K562 (cell line): ENCODE data around the gene MAGI3. TPM values are rescaled to one million over a fixed set of nuclear protein-coding genes. Genes with fewer than 3 reads are reported as not detected.

Experiments
- CREM ChIP-seq: IDR thresholded peaks from 2 replicates; pipeline ENCODE4 v1.6.1; 2014; ENCODE audit warnings: antibody characterized with exemption, low read depth
- DPF2 ChIP-seq: fragments of 450-650 bp; IDR thresholded peaks from 2 replicates; pipeline ENCODE4 v1.6.1; 2016
- FOXJ2 ChIP-seq: fragments of 200-800 bp; sonication (Bioruptor generic); IDR thresholded peaks from 2 replicates; pipeline ENCODE4 v1.6.1; 2016; ENCODE audit warnings: missing genetic modification characterization, missing compliant biosample characterization
- FOXM1 ChIP-seq, 2 experiments: fragments of 450-650 bp in 1 of 2; sonication (generic) in 1 of 2; formaldehyde crosslinking in 1 of 2; IDR thresholded peaks; 2 replicates each; pipeline versions ENCODE4 v1.6.1 to v1.9.0; 2017 to 2022; ENCODE audit warnings: low read depth in 2 of 2, mild to moderate bottlenecking in 2 of 2, missing genetic modification reagents in 1 of 2, moderate library complexity in 1 of 2
- NFIC ChIP-seq: fragments of 450-650 bp; IDR thresholded peaks from 2 replicates; pipeline ENCODE4 v1.6.1; 2017; ENCODE audit warnings: mild to moderate bottlenecking, inconsistent platforms
- PML ChIP-seq: IDR thresholded peaks from 2 replicates; pipeline ENCODE4 v1.6.1; 2012; ENCODE audit warnings: low read length, inconsistent platforms
- POLR2AphosphoS5 ChIP-seq: IDR thresholded peaks from 2 replicates; pipeline ENCODE4 v1.6.1; 2011; ENCODE audit warnings: mild to moderate bottlenecking, low read depth, low read length, moderate library complexity; ENCODE audit not compliant: control insufficient read depth, insufficient read depth
- SETDB1 ChIP-seq: IDR thresholded peaks from one replicate; pipeline ENCODE4 v1.6.1; 2012; ENCODE audit warnings: low read length, control low read depth, inconsistent platforms
- SMAD4 ChIP-seq: fragments of 250-450 bp; sonication (Bioruptor Pico); conservative IDR thresholded peaks from 2 replicates; pipeline ENCODE4 v1.8.0; 2021; ENCODE audit warnings: inconsistent platforms, mild to moderate bottlenecking, moderate library complexity
- SMARCA4 ChIP-seq: fragments of 450-650 bp; IDR thresholded peaks from 2 replicates; pipeline ENCODE4 v1.6.1; 2016
- STAT5A ChIP-seq: IDR thresholded peaks from 2 replicates; pipeline ENCODE4 v1.6.1; 2012; ENCODE audit warnings: low read length, inconsistent platforms, borderline replicate concordance
- TCF3 ChIP-seq: sonication (generic); formaldehyde crosslinking; IDR thresholded peaks from 2 replicates; pipeline ENCODE4 v1.4.0; 2020; ENCODE audit warnings: mild to moderate bottlenecking, missing genetic modification reagents
- TRIM24 ChIP-seq, 2 experiments: fragments of 450-650 bp; IDR thresholded peaks; 2 replicates each; pipeline ENCODE4 v1.6.1; 2016
- UBTF ChIP-seq, 2 experiments: IDR thresholded peaks; 2 replicates each; pipeline ENCODE4 v1.6.1; 2012; ENCODE audit warnings: improper control_type of control experiment in 2 of 2, low read depth in 2 of 2, low read length in 2 of 2, borderline replicate concordance in 1 of 2
- ZMIZ1 ChIP-seq, 2 experiments: fragments of 150-350 bp in 1 of 2; IDR thresholded peaks; 2 replicates each; pipeline ENCODE4 v1.6.1; 2012 to 2016; ENCODE audit warnings: low read depth in 2 of 2, low read length in 2 of 2, mild to moderate bottlenecking in 1 of 2, moderate library complexity in 1 of 2
- ZNF133 ChIP-seq: fragments of 250-450 bp; sonication (Bioruptor Pico); IDR thresholded peaks from 2 replicates; pipeline ENCODE4 v1.4.0; 2020; ENCODE audit warnings: mild to moderate bottlenecking
- ZNF586 ChIP-seq: fragments of 450-650 bp; formaldehyde crosslinking; conservative IDR thresholded peaks from 2 replicates; pipeline ENCODE4 v1.4.0; 2020; ENCODE audit warnings: mild to moderate bottlenecking, moderate library complexity
- polyA plus RNA-seq, 8 experiments: library from polyadenylated mRNA; depleted of rRNA in 4 of 8; stranded (reverse) in 5 of 8; unstranded in 3 of 8; fragments of >200 nt; fragmentation: Nextera tagmentation in 2 of 8; fragmentation: Illumina TruSeq in 1 of 8; extraction: Ambion mirVana in 2 of 8; extraction: Trizol in 1 of 8; gene quantifications; 2 replicates each; pipeline versions ENCODE4 v1.2.1 to v1.2.3, GENCODE V29; 2011 to 2014; ENCODE audit warnings: inconsistent platforms in 1 of 8, missing spikeins in 1 of 8
- total RNA-seq, 7 experiments: library from RNA; depleted of rRNA in 6 of 7; stranded (reverse); fragments of >200 nt in 6 of 7; fragmentation: Illumina TruSeq in 2 of 7; extraction: Trizol in 2 of 7; gene quantifications; 2 replicates each; pipeline versions ENCODE4 v1.2.1 to v1.2.3, GENCODE V29; 2011 to 2021; ENCODE audit warnings: low replicate concordance in 1 of 7

The MAGI3 gene
- total and polyA plus RNA-seq, 9 of the 15 experiments (the other 6 are each of a cell fraction or from before 2014, with no cell fraction given), result 1.0 to 8.6 (median 5.5) TPM

GRCh38 chr1:113676524-113676923 is 286.2 kb downstream of the MAGI3 start (continued):
- peak in 1 of 2 experiments; percentile 77; a peak in 1 of 4 replicates for TF ChIP-seq ZMIZ1 (IDR thresholded peaks at IDR 0.05; ENCODE audit: low read depth in 2 of 2, low read length in 2 of 2)
- TF ChIP-seq FOXM1 (IDR thresholded peaks at IDR 0.05; ENCODE audit: low read depth), result 0 out of 2 replicates have a peak, but pooled peaks have one; percentile 55
- no peak for TF ChIP-seq FOXM1 (CRISPR knock-in tag; IDR thresholded peaks at IDR 0.05; ENCODE audit: low read depth)
- TF ChIP-seq ZNF586, result no peak
- TF ChIP-seq UBTF (IDR thresholded peaks at IDR 0.05; ENCODE audit: borderline replicate concordance in 1 of 2, low read depth in 2 of 2, low read length in 2 of 2), result no peak
- no peak for TF ChIP-seq ZNF133 (CRISPR knock-in tag)
- 0 out of 2 replicates have a peak, but pooled peaks have one; percentile 17 for TF ChIP-seq CREM
- peak; percentile 46; the same call in 1 of the 2 replicates for TF ChIP-seq STAT5A
- TF ChIP-seq FOXJ2 (tag), result no peak
- TF ChIP-seq TCF3, result peak; percentile 78
- TF ChIP-seq SETDB1, result no peak
- peak; percentile 86 for TF ChIP-seq NFIC
- TF ChIP-seq SMARCA4, result peak; percentile 85
- TF ChIP-seq DPF2, result peak; percentile 74
- TF ChIP-seq POLR2AphosphoS5, result peak; percentile 54; the same call in 1 of the 2 replicates
- 0 out of 2 replicates have a peak, but pooled peaks have one; percentile 16 for TF ChIP-seq SMAD4 (CRISPR knock-in tag)
- peak; percentile 12 to 50; a peak in 1 of 4 replicates for TF ChIP-seq TRIM24 (IDR thresholded peaks at IDR 0.05)
- TF ChIP-seq PML, result peak; percentile 61
